HEK293T (cell line): ENCODE measurements around the gene C20orf141.

Experiments used
- CTBP1 ChIP-seq: fragments of 450-650 bp; IDR thresholded peaks from 2 replicates; pipeline ENCODE4 v1.6.1; 2016; ENCODE audit warnings: borderline replicate concordance
- ELF4 ChIP-seq: fragments of 450-650 bp; IDR thresholded peaks from 2 replicates; pipeline ENCODE4 v1.6.1; 2017; ENCODE audit warnings: antibody characterized with exemption
- TARDBP ChIP-seq: fragments of 450-650 bp; IDR thresholded peaks from 2 replicates; pipeline ENCODE4 v1.6.1; 2016

DNA sequence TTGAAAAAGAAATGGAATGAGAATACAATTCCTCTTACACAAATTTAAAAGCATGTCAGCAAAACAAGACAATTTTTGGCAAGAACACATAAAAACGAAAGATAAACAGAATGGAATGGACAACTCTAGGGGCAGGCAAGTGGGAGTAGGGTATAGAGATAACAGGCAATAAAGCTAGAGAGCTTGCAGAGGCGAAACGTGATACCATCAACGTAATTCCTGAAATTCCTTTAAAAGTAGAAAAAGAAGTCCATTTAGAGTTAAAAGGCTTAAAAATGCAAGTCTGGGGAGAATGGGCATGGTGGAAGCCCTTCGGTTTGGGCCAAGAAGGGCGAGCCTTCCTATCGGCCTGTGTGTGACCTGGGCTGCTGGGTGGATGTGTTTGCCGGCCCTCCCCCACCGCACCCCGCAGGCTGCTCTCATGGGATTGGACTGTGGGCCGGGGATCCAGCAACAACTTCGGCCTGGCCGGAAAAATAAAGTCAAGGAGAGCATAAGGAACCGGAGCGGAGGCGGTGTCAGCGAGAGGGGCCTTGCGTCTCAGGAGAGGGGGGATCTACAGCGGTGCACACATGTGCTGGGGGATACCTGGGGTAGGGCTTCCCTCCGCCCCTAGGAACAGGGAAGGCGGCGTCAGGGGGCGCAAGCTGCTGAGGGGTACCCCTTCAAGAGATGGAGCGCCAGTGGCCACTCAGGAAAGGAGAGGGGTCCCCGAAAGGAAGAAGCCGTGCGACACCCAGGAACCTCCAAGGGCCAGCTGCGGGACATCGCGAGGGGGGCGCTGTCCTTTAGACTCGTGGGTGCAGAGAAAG, 5.5 kb downstream of the C20orf141 start:
- TF ChIP-seq ELF4 (no peak), CTBP1 (no peak), TARDBP (no peak)
